OCI-LY3 (cell line): Measurements from ENCODE around the gene SLC9B2.

ENCODE experiments used
- H2AFZ ChIP-seq: fragments of 200-600, 300-600 bp; shearing (Covaris generic); 2 replicates; pipeline ENCODE4 v1.6.0; 2014; ENCODE audit warnings: antibody characterized with exemption, low read depth, low read length
- H3K27ac ChIP-seq: fragments of 200-600, 300-600 bp; sonication (generic); 2 replicates; pipeline ENCODE4 v1.5.1; 2014; ENCODE audit warnings: mild to moderate bottlenecking, low read length, moderate library complexity, mixed read lengths
- H3K27me3 ChIP-seq: fragments of 200-600, 300-600 bp; sonication (generic); 2 replicates; pipeline ENCODE4 v1.6.1; 2014; ENCODE audit warnings: low read depth, low read length, mixed read lengths
- H3K36me3 ChIP-seq: fragments of 200-600, 300-600 bp; sonication (generic); replicated peaks from 2 replicates; pipeline ENCODE3; 2014; ENCODE audit warnings: low read depth, low read length, mixed read lengths
- H3K4me1 ChIP-seq: fragments of 300-600, 200-600 bp; sonication (generic); 2 replicates; pipeline ENCODE4 v1.6.1; 2014; ENCODE audit warnings: low read length, mixed read lengths
- H3K4me2 ChIP-seq: fragments of 200-600, 300-600 bp; sonication (generic); 2 replicates; pipeline ENCODE4 v1.6.1; 2014; ENCODE audit warnings: low read length, mixed read lengths
- H3K4me3 ChIP-seq: fragments of 300-600, 200-600 bp; sonication (generic); 2 replicates; pipeline ENCODE4 v1.5.1; 2014; ENCODE audit warnings: antibody characterized with exemption, mild to moderate bottlenecking, low read length, moderate library complexity
- H3K79me2 ChIP-seq: fragments of 300-600, 200-600 bp; shearing (Covaris generic); 2 replicates; pipeline ENCODE4 v1.6.1; 2014; ENCODE audit warnings: mild to moderate bottlenecking, low read length, mixed read lengths
- H3K9ac ChIP-seq: fragments of 300-600, 200-600 bp; shearing (Covaris generic); 2 replicates; pipeline ENCODE4 v1.6.0; 2014; ENCODE audit warnings: mild to moderate bottlenecking, low read length, moderate library complexity
- H3K9me3 ChIP-seq: fragments of 200-600, 300-600 bp; shearing (Covaris generic); 2 replicates; pipeline ENCODE4 v1.6.1; 2014; ENCODE audit warnings: low read length, mixed read lengths; ENCODE audit not compliant: insufficient read depth
- H4K20me1 ChIP-seq: fragments of 200-600, 300-600 bp; sonication (generic); 2 replicates; pipeline ENCODE4 v1.6.1; 2016; ENCODE audit warnings: low read length, mixed read lengths; ENCODE audit not compliant: insufficient read depth
- CTCF ChIP-seq: fragments of 200-600, 300-600 bp; sonication (generic); IDR thresholded peaks from 2 replicates; pipeline ENCODE4 v1.5.1; 2014; ENCODE audit warnings: antibody characterized with exemption, low read length, low read depth
- EZH2phosphoT487 ChIP-seq: fragments of 200-600 bp; shearing (Covaris generic); IDR thresholded peaks from 2 replicates; pipeline ENCODE4 v1.6.1; 2018; ENCODE audit warnings: antibody characterized with exemption, mixed run types, low read depth

The SLC9B2 gene

GRCh38 chr4:103026868-103027267 is 49.7 kb downstream of the SLC9B2 start:
- Histone ChIP-seq H3K9me3 (no peaks in the 10 kb centered on the region), H3K27ac (no peak overlapping the region), H3K4me2 (no peak overlapping the region), H3K4me3 (no peak overlapping the region), H2AFZ (no peak overlapping the region), H3K36me3 (peaks cover 17% of the 10 kb centered on the region), H3K4me1 (no peaks in the 10 kb centered on the region), H3K79me2 (no peaks in the 10 kb centered on the region), H3K9ac (no peak overlapping the region), H3K27me3 (no peaks in the 10 kb centered on the region), H4K20me1 (no peaks in the 10 kb centered on the region)
- TF ChIP-seq CTCF: no peak
- TF ChIP-seq EZH2phosphoT487: no peak

GRCh38 chr4:103024996-103025395 is 51.6 kb downstream of the SLC9B2 start:
- Histone ChIP-seq H3K79me2 (no peaks in the 10 kb centered on the region), H4K20me1 (no peaks in the 10 kb centered on the region), H2AFZ (no peak overlapping the region), H3K36me3 (peaks cover 13% of the 10 kb centered on the region), H3K27ac (no peak overlapping the region), H3K9ac (no peak overlapping the region), H3K4me3 (no peak overlapping the region), H3K4me1 (peaks cover 3% of the 10 kb centered on the region; the same call in 1 of the 2 replicates), H3K4me2 (no peak overlapping the region), H3K27me3 (no peaks in the 10 kb centered on the region), H3K9me3 (no peaks in the 10 kb centered on the region)
- TF ChIP-seq CTCF (no peak), EZH2phosphoT487 (no peak)

- Histone ChIP-seq H3K27ac (no peak overlapping the region), H3K79me2 (no peaks in the 10 kb centered on the region), H3K4me3 (no peak overlapping the region), H3K36me3 (peaks cover 2% of the 10 kb centered on the region), H3K9me3 (no peaks in the 10 kb centered on the region), H2AFZ (no peak overlapping the region), H3K4me1 (peaks cover 10% of the 10 kb centered on the region), H3K9ac (no peak overlapping the region), H3K27me3 (no peaks in the 10 kb centered on the region), H4K20me1 (no peaks in the 10 kb centered on the region), H3K4me2 (no peak overlapping the region)
- TF ChIP-seq EZH2phosphoT487 (no peak), CTCF (no peak)
These were observed 55.4 kb downstream of the SLC9B2 start for GRCh38 chr4:103021120-103021519.

GRCh38 chr4:103019308-103020124 is 57.0 kb downstream of the SLC9B2 start, which contains the start of gene SLC9B1:
TSS of gene SLC9B1 (minus strand) at chr4:103019705. CDS start at chr4:102991711, 27,994 bp downstream.
- no peaks in the 10 kb centered on the region for H3K9me3 ChIP-seq
- H2AFZ ChIP-seq: peak within 1 kb of the TSS; percentile 99
- no peaks in the 10 kb centered on the region for H3K27me3 ChIP-seq
- TF ChIP-seq EZH2phosphoT487: no peak
- TF ChIP-seq CTCF: no peak
- H3K4me2 ChIP-seq: peak within 1 kb of the TSS; percentile 94
- H3K36me3 ChIP-seq: no peaks in the 10 kb centered on the region
- H3K4me1 ChIP-seq: peaks cover 10% of the 10 kb centered on the region
- H3K4me3 ChIP-seq: peak within 1 kb of the TSS; percentile 97
- peak within 1 kb of the TSS; percentile 96 for H3K9ac ChIP-seq
- H4K20me1 ChIP-seq: no peaks in the 10 kb centered on the region
- peak within 1 kb of the TSS; percentile 61 for H3K27ac ChIP-seq
- no peaks in the 10 kb centered on the region for H3K79me2 ChIP-seq
